Panc1 (cell line): Measurements from ENCODE around the gene C1orf198.

Experiments
- TCF7L2 ChIP-seq: IDR thresholded peaks from 2 replicates; pipeline ENCODE4 v1.6.1; 2011; ENCODE audit warnings: mild to moderate bottlenecking, low read depth, low read length, inconsistent platforms
- TF ChIP-seq, protein P1 (sequence below): fragments of 450-650 bp; IDR thresholded peaks from 2 replicates; pipeline ENCODE4 v1.5.1; 2017; ENCODE audit warnings: mild to moderate bottlenecking
- TF ChIP-seq, protein P2 (sequence below), 2 experiments: IDR thresholded peaks; 2 replicates each; pipeline ENCODE4 v1.6.1; 2011 to 2012; ENCODE audit warnings: low read depth in 2 of 2, control low read depth in 1 of 2, low read length in 1 of 2, mild to moderate bottlenecking in 1 of 2, moderate library complexity in 1 of 2; ENCODE audit not compliant: insufficient read depth in 1 of 2

DNA sequence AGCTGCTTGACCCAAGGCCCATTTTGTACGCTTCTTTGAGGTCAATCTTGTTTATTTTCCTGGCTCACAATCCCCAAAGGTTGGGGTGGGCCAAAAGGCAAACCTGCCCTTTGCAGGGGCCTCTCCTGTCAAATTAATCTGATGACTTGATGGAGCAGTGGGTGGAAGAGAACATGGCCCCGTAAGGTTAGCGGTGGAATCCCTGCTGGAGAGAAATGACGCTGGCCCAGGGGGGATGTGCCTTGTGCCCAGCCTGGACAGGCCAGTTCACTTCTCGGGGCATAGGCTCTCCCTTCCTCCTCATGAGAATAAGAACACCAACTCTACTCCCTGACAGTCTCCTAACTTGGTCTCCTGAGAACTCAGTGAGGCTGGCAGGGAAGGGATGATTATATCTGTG, 40.5 kb downstream of the C1orf198 start:
- TF ChIP-seq TCF7L2, result no peak
- TF ChIP-seq, protein P1, sequence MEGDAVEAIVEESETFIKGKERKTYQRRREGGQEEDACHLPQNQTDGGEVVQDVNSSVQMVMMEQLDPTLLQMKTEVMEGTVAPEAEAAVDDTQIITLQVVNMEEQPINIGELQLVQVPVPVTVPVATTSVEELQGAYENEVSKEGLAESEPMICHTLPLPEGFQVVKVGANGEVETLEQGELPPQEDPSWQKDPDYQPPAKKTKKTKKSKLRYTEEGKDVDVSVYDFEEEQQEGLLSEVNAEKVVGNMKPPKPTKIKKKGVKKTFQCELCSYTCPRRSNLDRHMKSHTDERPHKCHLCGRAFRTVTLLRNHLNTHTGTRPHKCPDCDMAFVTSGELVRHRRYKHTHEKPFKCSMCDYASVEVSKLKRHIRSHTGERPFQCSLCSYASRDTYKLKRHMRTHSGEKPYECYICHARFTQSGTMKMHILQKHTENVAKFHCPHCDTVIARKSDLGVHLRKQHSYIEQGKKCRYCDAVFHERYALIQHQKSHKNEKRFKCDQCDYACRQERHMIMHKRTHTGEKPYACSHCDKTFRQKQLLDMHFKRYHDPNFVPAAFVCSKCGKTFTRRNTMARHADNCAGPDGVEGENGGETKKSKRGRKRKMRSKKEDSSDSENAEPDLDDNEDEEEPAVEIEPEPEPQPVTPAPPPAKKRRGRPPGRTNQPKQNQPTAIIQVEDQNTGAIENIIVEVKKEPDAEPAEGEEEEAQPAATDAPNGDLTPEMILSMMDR, result no peak
- TF ChIP-seq, protein P2, sequence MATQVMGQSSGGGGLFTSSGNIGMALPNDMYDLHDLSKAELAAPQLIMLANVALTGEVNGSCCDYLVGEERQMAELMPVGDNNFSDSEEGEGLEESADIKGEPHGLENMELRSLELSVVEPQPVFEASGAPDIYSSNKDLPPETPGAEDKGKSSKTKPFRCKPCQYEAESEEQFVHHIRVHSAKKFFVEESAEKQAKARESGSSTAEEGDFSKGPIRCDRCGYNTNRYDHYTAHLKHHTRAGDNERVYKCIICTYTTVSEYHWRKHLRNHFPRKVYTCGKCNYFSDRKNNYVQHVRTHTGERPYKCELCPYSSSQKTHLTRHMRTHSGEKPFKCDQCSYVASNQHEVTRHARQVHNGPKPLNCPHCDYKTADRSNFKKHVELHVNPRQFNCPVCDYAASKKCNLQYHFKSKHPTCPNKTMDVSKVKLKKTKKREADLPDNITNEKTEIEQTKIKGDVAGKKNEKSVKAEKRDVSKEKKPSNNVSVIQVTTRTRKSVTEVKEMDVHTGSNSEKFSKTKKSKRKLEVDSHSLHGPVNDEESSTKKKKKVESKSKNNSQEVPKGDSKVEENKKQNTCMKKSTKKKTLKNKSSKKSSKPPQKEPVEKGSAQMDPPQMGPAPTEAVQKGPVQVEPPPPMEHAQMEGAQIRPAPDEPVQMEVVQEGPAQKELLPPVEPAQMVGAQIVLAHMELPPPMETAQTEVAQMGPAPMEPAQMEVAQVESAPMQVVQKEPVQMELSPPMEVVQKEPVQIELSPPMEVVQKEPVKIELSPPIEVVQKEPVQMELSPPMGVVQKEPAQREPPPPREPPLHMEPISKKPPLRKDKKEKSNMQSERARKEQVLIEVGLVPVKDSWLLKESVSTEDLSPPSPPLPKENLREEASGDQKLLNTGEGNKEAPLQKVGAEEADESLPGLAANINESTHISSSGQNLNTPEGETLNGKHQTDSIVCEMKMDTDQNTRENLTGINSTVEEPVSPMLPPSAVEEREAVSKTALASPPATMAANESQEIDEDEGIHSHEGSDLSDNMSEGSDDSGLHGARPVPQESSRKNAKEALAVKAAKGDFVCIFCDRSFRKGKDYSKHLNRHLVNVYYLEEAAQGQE (IDR thresholded peaks at IDR 0.05; ENCODE audit: insufficient read depth in 1 of 2, low read depth in 2 of 2, low read length in 1 of 2), result no peak
